HG02623 (cell line): ENCODE measurements around the gene PRRC2C.
"Not testable (repeated sequence)": the region's sequence is repeated elsewhere in the genome, so short reads cannot be mapped to it uniquely, and the experiment has no call there.

Source experiments
- ATAC-seq: cut with Tn5 transposase; IDR thresholded peaks from one replicate; pipeline ENCODE4 v1.9.1; 2021; ENCODE audit warnings: moderate library complexity; ENCODE audit not compliant: unreplicated experiment

PRRC2C gene

GRCh38 chr1:171485375-171486047 lies at the start of gene PRRC2C:
TSS of gene PRRC2C (plus strand) at chr1:171485530. CDS start at chr1:171512089, 26,559 bp downstream.
- peak; percentile 96 for ATAC-seq

- no peak for ATAC-seq
Measured at GRCh38 chr1:171438441-171438840, 46.9 kb upstream of the PRRC2C start.

- ATAC-seq = not testable (repeated sequence)
Measured at GRCh38 chr1:171440201-171440600, 45.1 kb upstream of the PRRC2C start.

- ATAC-seq = not testable (repeated sequence)
Measured at GRCh38 chr1:171441278-171441895, 43.9 kb upstream of the PRRC2C start.

GRCh38 chr1:171446386-171446785 lies 38.9 kb upstream of the PRRC2C start:
- ATAC-seq = no peak

GRCh38 chr1:171455967-171456366 lies 29.4 kb upstream of the PRRC2C start:
- ATAC-seq = no peak

DNA sequence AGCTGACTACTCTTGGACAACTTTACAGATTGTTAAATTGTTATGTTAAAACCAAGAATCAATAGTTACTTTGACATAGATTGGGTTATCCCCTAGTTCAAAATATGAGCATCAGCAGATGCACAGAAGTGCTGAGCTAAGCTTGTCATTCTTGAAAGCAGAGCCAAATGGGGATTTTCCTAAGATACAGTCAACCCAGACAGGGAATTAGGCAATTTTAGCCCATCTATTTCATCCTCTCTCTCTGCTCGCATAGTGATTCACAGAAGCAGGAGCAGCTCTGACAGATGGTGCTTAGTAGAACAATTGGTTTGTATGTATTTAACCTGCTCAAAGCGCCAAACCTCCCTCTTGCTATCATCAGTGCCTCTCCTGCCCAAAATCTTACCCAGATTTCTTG lies 27.9 kb upstream of the PRRC2C start:
- no peak for ATAC-seq

DNA sequence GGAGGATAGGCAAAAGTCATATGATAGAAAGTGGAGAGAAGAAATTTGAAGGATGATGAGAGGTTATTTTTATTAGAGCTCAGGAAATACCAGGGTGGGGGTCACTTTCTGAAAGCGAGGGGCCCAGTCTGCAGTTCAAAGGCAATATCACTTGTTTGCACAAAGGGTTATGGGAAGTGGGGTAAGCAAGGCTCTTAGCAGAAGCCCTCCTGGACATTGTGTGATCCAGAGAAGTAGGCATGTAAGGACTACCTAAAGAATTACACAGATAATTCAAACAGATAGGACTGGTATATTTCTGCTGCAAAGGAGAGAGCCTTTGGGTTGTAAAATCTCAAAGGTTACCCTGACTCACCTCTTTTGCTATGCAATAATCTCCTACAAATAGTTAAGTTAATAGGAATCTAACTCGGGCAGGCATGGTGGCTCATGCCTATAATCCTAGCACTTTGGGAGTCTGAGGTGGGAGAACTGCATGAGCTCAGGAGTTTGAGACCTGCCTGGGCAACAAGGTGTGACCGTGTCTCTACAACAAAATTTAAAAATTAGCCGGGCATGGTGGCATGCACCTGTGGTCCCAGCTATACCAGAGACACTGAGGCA lies 25.2 kb upstream of the PRRC2C start:
- no peak for ATAC-seq

GRCh38 chr1:171467626-171468025 lies 17.7 kb upstream of the PRRC2C start:
- no peak for ATAC-seq

- ATAC-seq = peak; percentile 77
Measured at GRCh38 chr1:171468120-171468750, 17.1 kb upstream of the PRRC2C start.

- no peak for ATAC-seq
Measured at GRCh38 chr1:171470726-171471125, 14.6 kb upstream of the PRRC2C start.

GRCh38 chr1:171472183-171472647 lies 13.1 kb upstream of the PRRC2C start:
- ATAC-seq = no peak

DNA sequence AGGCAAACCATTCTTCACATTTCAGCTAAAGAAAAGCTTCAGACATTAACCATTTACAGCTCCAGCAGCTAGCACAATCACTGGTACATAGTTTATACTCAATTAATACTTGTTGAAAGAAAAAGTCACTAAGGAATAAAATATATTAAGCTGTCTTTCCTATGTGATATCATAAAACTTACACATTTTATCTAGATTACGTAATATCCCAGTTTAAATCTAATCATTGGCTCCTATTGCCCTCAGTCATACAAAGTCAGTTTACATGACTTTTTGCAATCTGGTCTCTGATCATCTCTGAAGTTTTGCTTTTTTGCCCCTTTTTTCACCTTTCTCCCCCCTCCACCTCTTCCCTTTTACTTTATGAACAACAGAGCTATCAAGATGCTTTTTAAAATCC lies 8.5 kb upstream of the PRRC2C start:
- ATAC-seq = no peak

DNA sequence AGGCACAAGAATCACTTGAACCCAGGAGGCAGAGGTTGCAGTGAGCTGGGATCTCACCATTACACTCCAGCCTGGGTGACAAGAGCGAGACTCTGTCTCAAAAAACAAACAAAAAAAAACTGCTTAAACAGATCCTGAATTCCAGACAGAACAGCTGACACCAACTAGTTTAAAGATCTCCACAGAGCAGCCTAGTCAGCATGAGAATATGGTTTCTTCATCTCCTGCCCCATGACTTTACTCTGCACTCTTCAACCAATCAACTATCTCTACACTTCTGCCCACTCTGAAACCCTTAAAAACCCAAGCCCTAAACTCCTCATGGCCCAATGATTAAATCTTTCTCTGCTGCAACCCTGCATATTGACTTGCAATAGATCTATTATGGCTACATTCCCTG lies 7.5 kb upstream of the PRRC2C start:
- no peak for ATAC-seq

DNA sequence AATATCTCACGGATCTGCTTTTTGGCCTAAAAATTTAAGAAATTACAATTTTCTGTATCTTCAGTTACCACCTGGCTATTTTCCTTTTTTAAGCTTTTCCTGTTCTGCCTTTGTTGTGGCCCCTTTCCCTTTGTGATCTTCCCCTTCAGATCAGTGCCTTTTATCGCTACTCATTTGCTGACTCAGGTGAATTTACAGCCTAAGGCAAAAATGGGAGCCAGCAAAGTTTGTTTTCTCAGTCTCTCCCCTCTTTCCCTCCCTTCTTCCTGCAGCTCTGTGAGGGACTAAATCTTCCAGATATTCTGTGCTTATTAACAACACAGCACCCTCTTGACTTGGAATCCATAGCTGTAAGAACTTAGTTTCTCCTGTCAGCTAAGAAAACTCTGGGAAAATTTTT lies 5.3 kb upstream of the PRRC2C start:
- ATAC-seq = no peak

DNA sequence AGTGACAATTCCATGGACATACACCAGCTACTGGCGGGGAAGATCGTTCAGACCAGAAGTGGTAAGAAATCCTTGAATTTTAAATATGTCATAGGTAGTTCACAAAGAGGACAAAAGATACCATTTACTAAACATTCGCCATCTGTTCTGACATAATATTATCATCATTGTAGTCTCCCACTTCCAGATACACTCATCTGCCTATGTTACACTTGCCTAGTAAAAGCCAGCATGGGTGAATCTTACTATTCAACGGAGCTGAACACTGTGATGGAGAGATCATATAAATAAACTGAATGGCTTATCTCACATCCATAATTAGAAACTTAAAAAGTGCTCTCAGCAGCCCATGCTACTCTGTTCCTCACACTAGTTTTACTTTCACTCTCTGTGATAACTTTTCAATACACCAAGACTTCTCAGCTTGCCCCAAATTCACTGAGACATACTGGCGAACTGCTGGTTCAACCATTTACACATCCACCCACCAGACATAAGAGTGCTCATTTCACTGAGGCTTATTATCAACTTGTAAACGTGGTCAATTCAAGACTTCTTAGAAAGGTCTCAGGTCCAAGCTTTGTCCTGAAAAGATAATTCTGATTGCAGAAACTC lies 463 bp upstream of the PRRC2C start:
- peak; percentile 51 for ATAC-seq

- peak; percentile 29 for ATAC-seq
Measured at GRCh38 chr1:171486048-171486519, 754 bp downstream of the PRRC2C start.

GRCh38 chr1:171487038-171487437 lies 1.7 kb downstream of the PRRC2C start:
- no peak for ATAC-seq

- ATAC-seq = no peak
Measured at GRCh38 chr1:171488190-171488929, 3.0 kb downstream of the PRRC2C start.

DNA sequence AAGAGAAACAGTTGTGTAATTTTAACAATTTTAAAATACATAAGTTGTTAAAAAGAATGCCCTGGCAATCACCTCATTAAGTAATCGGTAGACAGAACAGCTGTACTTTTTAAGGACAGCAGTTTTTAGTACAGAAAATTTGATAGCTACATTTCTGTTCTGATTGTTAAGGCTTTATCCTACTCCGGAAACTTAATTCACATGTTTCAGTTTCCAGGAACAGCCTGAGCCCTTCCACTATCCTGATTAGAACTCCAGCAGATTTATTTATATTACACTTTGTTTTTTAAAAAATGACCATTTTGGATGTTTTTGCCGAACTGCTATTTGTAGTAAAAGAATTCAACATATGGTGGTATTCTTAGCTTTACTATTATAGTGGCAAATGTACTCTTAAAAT lies 8.7 kb downstream of the PRRC2C start:
- no peak for ATAC-seq
